Liver (tissue), 9 donors: ENCODE results near the gene GULP1. TPM values are rescaled to one million over a fixed set of nuclear protein-coding genes. Genes with fewer than 3 reads are reported as not detected.

Experiments
- DNase-seq: peaks from one replicate; pipeline ENCODE4 v3.0.0-alpha.2; 2017; ENCODE audit warnings: low spot score
- H3K27ac ChIP-seq, 2 donors: one replicate each; pipeline ENCODE4 v1.7.0; 2013; ENCODE audit warnings: inconsistent platforms in 2 of 2, low read length in 2 of 2, control low read depth in 1 of 2, low read depth in 1 of 2, mild to moderate bottlenecking in 1 of 2
- H3K27me3 ChIP-seq, 4 donors: one replicate each; pipeline versions ENCODE4 v1.6.1 to v1.7.0; 2013; ENCODE audit warnings: low read length in 3 of 4, inconsistent platforms in 1 of 4, mild to moderate bottlenecking in 1 of 4, moderate library complexity in 1 of 4; ENCODE audit not compliant: control insufficient read depth in 4 of 4, insufficient read depth in 4 of 4
- H3K36me3 ChIP-seq, 4 donors: one replicate each; pipeline versions ENCODE4 v1.6.1 to v1.7.0; 2013; ENCODE audit warnings: low read length in 3 of 4, mild to moderate bottlenecking in 3 of 4, low read depth in 1 of 4, moderate library complexity in 1 of 4; ENCODE audit not compliant: control insufficient read depth in 4 of 4, insufficient read depth in 3 of 4
- H3K4me1 ChIP-seq, 4 donors: one replicate each; pipeline versions ENCODE4 v1.6.1 to v1.7.0; 2013; ENCODE audit warnings: low read length in 3 of 4, mild to moderate bottlenecking in 3 of 4, moderate library complexity in 1 of 4; ENCODE audit not compliant: control insufficient read depth in 4 of 4, insufficient read depth in 4 of 4
- H3K4me3 ChIP-seq, 3 donors: one replicate each; pipeline versions ENCODE4 v1.6.1 to v1.7.0; 2013; ENCODE audit warnings: low read length in 3 of 3, control low read depth in 1 of 3, low read depth in 1 of 3, mild to moderate bottlenecking in 1 of 3
- H3K9ac ChIP-seq, 2 donors: one replicate each; pipeline ENCODE4 v1.7.0; 2013; ENCODE audit warnings: low read length in 2 of 2, mild to moderate bottlenecking in 2 of 2, moderate library complexity in 2 of 2, control low read depth in 1 of 2, low read depth in 1 of 2
- H3K9me3 ChIP-seq, 4 donors: one replicate each; pipeline versions ENCODE4 v1.6.1 to v1.7.0; 2013; ENCODE audit warnings: low read length in 3 of 4; ENCODE audit not compliant: control insufficient read depth in 4 of 4
- ATF3 ChIP-seq: IDR thresholded peaks from 2 replicates; pipeline ENCODE4 v1.6.1; 2016; ENCODE audit warnings: antibody characterized with exemption
- CTCF ChIP-seq: fragments of 150-350 bp; IDR thresholded peaks from 2 replicates; pipeline ENCODE4 v1.5.1; 2017; ENCODE audit warnings: improper control_type of control experiment, low read depth, low read length; ENCODE audit not compliant: missing input control
- EGR1 ChIP-seq, 2 donors: IDR thresholded peaks; 2 replicates each; pipeline ENCODE4 v1.6.1; 2016 to 2018; ENCODE audit warnings: antibody characterized with exemption in 2 of 2, low read depth in 2 of 2
- FOXA1 ChIP-seq: IDR thresholded peaks from 2 replicates; pipeline ENCODE4 v1.6.1; 2016; ENCODE audit warnings: antibody characterized with exemption
- FOXA2 ChIP-seq: IDR thresholded peaks from 2 replicates; pipeline ENCODE4 v1.6.1; 2016; ENCODE audit warnings: antibody characterized with exemption
- GABPA ChIP-seq, 2 donors: IDR thresholded peaks in 1 of 2; conservative IDR thresholded peaks in 1 of 2; 2 replicates each; pipeline ENCODE4 v1.6.1; 2016; ENCODE audit warnings: antibody characterized with exemption in 2 of 2, mild to moderate bottlenecking in 1 of 2, moderate library complexity in 1 of 2
- HNF4A ChIP-seq, 2 donors: conservative IDR thresholded peaks; 2 replicates each; pipeline ENCODE4 v1.6.1; 2016; ENCODE audit warnings: antibody characterized with exemption in 2 of 2, mild to moderate bottlenecking in 2 of 2
- HNF4G ChIP-seq: IDR thresholded peaks from 2 replicates; pipeline ENCODE4 v1.6.1; 2016; ENCODE audit warnings: antibody characterized with exemption
- JUND ChIP-seq, 2 donors: IDR thresholded peaks; 2 replicates each; pipeline ENCODE4 v1.6.1; 2016; ENCODE audit warnings: antibody characterized with exemption in 2 of 2
- MAX ChIP-seq: IDR thresholded peaks from 2 replicates; pipeline ENCODE4 v1.6.1; 2016; ENCODE audit warnings: antibody characterized with exemption
- NR2F2 ChIP-seq: IDR thresholded peaks from 2 replicates; pipeline ENCODE4 v1.6.1; 2016; ENCODE audit warnings: antibody characterized with exemption
- RAD21 ChIP-seq, 2 donors: IDR thresholded peaks; 2 replicates each; pipeline ENCODE4 v1.6.1; 2016; ENCODE audit warnings: antibody characterized with exemption in 2 of 2, mild to moderate bottlenecking in 2 of 2
- REST ChIP-seq: IDR thresholded peaks from 2 replicates; pipeline ENCODE4 v1.6.1; 2016; ENCODE audit warnings: antibody characterized with exemption, mild to moderate bottlenecking
- RXRA ChIP-seq, 2 donors: IDR thresholded peaks; 2 replicates each; pipeline ENCODE4 v1.6.1; 2017 to 2018; ENCODE audit warnings: antibody characterized with exemption in 2 of 2, mild to moderate bottlenecking in 1 of 2
- SP1 ChIP-seq: IDR thresholded peaks from 2 replicates; pipeline ENCODE4 v1.6.1; 2018; ENCODE audit warnings: antibody characterized with exemption, mild to moderate bottlenecking
- TAF1 ChIP-seq: conservative IDR thresholded peaks from 2 replicates; pipeline ENCODE4 v1.6.1; 2016; ENCODE audit warnings: antibody characterized with exemption, mild to moderate bottlenecking
- YY1 ChIP-seq: IDR thresholded peaks from 2 replicates; pipeline ENCODE4 v1.6.1; 2016; ENCODE audit warnings: antibody characterized with exemption, mild to moderate bottlenecking
- ZBTB33 ChIP-seq: IDR thresholded peaks from 2 replicates; pipeline ENCODE4 v1.6.1; 2016; ENCODE audit warnings: antibody characterized with exemption
- WGBS: extraction: QIAGEN DNeasy Blood & Tissue Kit; methylation state at CpG from one replicate; pipeline ENCODE4 v1.1.7; 2013; 5-methylcytosine and 5-hydroxymethylcytosine counted together
- polyA plus RNA-seq, 2 donors: library from polyadenylated mRNA; stranded (reverse) in 1 of 2; unstranded in 1 of 2; fragments of 200-250 nt in 1 of 2; fragments of >200 nt in 1 of 2; fragmentation: Nextera tagmentation in 1 of 2; extraction: Ambion mirVana in 1 of 2; gene quantifications; one replicate each; pipeline versions ENCODE4 v1.2.1 to v1.2.3, GENCODE V29; 2013 to 2015
- total RNA-seq, 2 donors: library from RNA; depleted of rRNA; stranded (reverse); fragments of >200 nt; gene quantifications; one replicate each; pipeline ENCODE4 v1.2.3, GENCODE V29; 2014
- donor health status: healthy.
- donor health status: healthy.
- donor health status: healthy.
- donor health status: healthy.
- donor health status: healthy.

GULP1 gene
- total and polyA plus RNA-seq, 4 donors = 0.53 to 6.9 (median 0.89) TPM

GRCh38 chr2:188272121-188272520 lies 19.6 kb upstream of the GULP1 start (continued):
- no peak for TF ChIP-seq GABPA (IDR thresholded peaks at IDR 0.05 in 1 of 2, conservative IDR thresholded peaks at IDR 0.05 in 1 of 2)

GRCh38 chr2:188274274-188274673 lies 17.4 kb upstream of the GULP1 start:
- DNase-seq = no peak
- TF ChIP-seq SP1 = no peak
- TF ChIP-seq REST = no peak
- no peak for TF ChIP-seq GABPA (IDR thresholded peaks at IDR 0.05 in 1 of 2, conservative IDR thresholded peaks at IDR 0.05 in 1 of 2)
- TF ChIP-seq MAX = no peak
- no peak for TF ChIP-seq FOXA2
- no peak for TF ChIP-seq NR2F2
- no peak for TF ChIP-seq TAF1
- TF ChIP-seq JUND (IDR thresholded peaks at IDR 0.05) = no peak
- TF ChIP-seq EGR1 (IDR thresholded peaks at IDR 0.05; ENCODE audit: low read depth in 2 of 2) = no peak
- no peak for TF ChIP-seq RAD21 (IDR thresholded peaks at IDR 0.05)
- no peak for TF ChIP-seq HNF4G
- TF ChIP-seq RXRA (IDR thresholded peaks at IDR 0.05) = no peak
- TF ChIP-seq FOXA1 = no peak
- no peak for TF ChIP-seq HNF4A (conservative IDR thresholded peaks at IDR 0.05)
- TF ChIP-seq YY1 = no peak
- TF ChIP-seq ATF3 = no peak
- no peak for TF ChIP-seq ZBTB33
- TF ChIP-seq CTCF = no peak
- Histone ChIP-seq H3K36me3 (no peaks in the 10 kb centered on the region), H3K9me3 (no peaks in the 10 kb centered on the region), H3K4me3 (no peak overlapping the region), H3K27ac (no peak overlapping the region), H3K4me1 (no peaks in the 10 kb centered on the region), H3K27me3 (peaks cover 0 to 4% (median under 1%) of the 10 kb centered on the region in 4 donors), H3K9ac (no peak overlapping the region)
- 84% methylated on average over 2 of the region's 2 CpGs for WGBS
